Measurements from ENCODE around the gene SLC23A1. TPM values are rescaled to one million over a fixed set of nuclear protein-coding genes. Genes with fewer than 3 reads are reported as not detected.

Gene SLC23A1
- total RNA-seq, 1 experiment from 2014 or later, result not detected

GRCh38 chr5:139397921-139398320 is 14.8 kb upstream of the SLC23A1 start:
- TF ChIP-seq POLR2AphosphoS5 (IDR thresholded peaks at IDR 0.05; ENCODE audit: low read depth, low read length) (no peak), TCF7L2 (IDR thresholded peaks at IDR 0.05; ENCODE audit: low read depth, low read length) (no peak), SIN3A (IDR thresholded peaks at IDR 0.05; ENCODE audit: borderline replicate concordance, insufficient read depth, low read depth, low read length) (no peak), CTCF (IDR thresholded peaks at IDR 0.05) (no peak), REST (IDR thresholded peaks at IDR 0.05; ENCODE audit: insufficient read depth in 1 of 2, low read depth in 2 of 2, low read length in 1 of 2) (no peak)
- H3K4me3 ChIP-seq (ENCODE audit: low read depth in 2 of 2, low read length in 2 of 2), result no peak overlapping the region
- ATAC-seq, result no peak
- DNase-seq (ENCODE audit: low read depth, low spot score), result no peak
- TSS peak; percentile 43 for BruUV-seq (replicated peaks)
- ChIA-PET POLR2A (no interaction called here), CTCF (no interaction called here)
- H3K27ac ChIP-seq (ENCODE audit: low read length), result no peak overlapping the region
- in situ Hi-C loops (cut with HindIII; ENCODE audit: low pct_unique_long_range_greater_than_20kb, low sequenced_read_pairs), result no loop called here
- H3K9me3 ChIP-seq (ENCODE audit: control insufficient read depth, insufficient read depth, low read depth, low read length), result no peaks in the 10 kb centered on the region
- no peaks in the 10 kb centered on the region for H3K27me3 ChIP-seq (ENCODE audit: control insufficient read depth, insufficient read depth, low read length)
- no peaks in the 10 kb centered on the region for H3K36me3 ChIP-seq (ENCODE audit: control insufficient read depth, insufficient read depth, low read length)
- H3K4me1 ChIP-seq (ENCODE audit: control insufficient read depth, insufficient read depth, low read length), result peaks cover 14% of the 10 kb centered on the region
- intact Hi-C loops (cut with micrococcal nuclease; ENCODE audit: unreplicated experiment), result loop anchor here (10.0 kb wide), 1 partner anchor 113 kb away; no protein-coding TSS in a partner anchor

DNA sequence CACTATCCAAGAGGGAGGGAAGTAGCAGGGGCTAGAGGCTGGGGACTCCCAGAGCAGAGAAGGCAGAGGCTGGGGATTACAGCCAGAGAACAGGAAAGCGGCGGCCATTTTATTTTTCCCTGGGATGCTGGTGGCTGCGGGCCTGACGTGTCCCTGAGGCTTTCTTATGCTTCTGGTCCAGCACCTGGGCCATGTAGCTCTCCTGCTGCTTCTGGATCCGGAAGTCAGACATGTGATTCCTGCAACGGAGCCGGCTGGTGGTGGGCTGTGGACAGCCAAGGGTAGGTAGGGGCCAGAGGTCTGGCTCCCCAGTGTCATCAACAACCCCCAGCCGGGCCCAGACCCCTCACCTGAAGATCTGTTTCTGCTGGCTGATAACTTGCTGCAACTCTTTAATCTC is 13.6 kb upstream of the SLC23A1 start:
- Histone ChIP-seq H3K4me3 (ENCODE audit: low read depth in 2 of 2, low read length in 2 of 2) (no peak overlapping the region), H3K9me3 (ENCODE audit: control insufficient read depth, insufficient read depth, low read depth, low read length) (no peaks in the 10 kb centered on the region), H3K27me3 (ENCODE audit: control insufficient read depth, insufficient read depth, low read length) (no peaks in the 10 kb centered on the region), H3K36me3 (ENCODE audit: control insufficient read depth, insufficient read depth, low read length) (peaks cover 2% of the 10 kb centered on the region; the same call in 1 of the 2 replicates), H3K27ac (ENCODE audit: low read length) (no peak overlapping the region), H3K4me1 (ENCODE audit: control insufficient read depth, insufficient read depth, low read length) (peaks cover 14% of the 10 kb centered on the region)
- ATAC-seq (no peak), DNase-seq (ENCODE audit: low read depth, low spot score) (no peak)
- BruUV-seq (replicated peaks), result no TSS peak
- in situ Hi-C loops (cut with HindIII; ENCODE audit: low pct_unique_long_range_greater_than_20kb, low sequenced_read_pairs) (no loop called here), intact Hi-C loops (cut with micrococcal nuclease; ENCODE audit: unreplicated experiment) (loop anchor here (10.0 kb wide), 1 partner anchor 112 kb away; no protein-coding TSS in a partner anchor)
- CTCF ChIA-PET, result no interaction called here
- TF ChIP-seq TCF7L2 (IDR thresholded peaks at IDR 0.05; ENCODE audit: low read depth, low read length) (no peak), REST (IDR thresholded peaks at IDR 0.05; ENCODE audit: insufficient read depth in 1 of 2, low read depth in 2 of 2, low read length in 1 of 2) (no peak), SIN3A (IDR thresholded peaks at IDR 0.05; ENCODE audit: borderline replicate concordance, insufficient read depth, low read depth, low read length) (no peak), POLR2AphosphoS5 (IDR thresholded peaks at IDR 0.05; ENCODE audit: low read depth, low read length) (no peak), CTCF (IDR thresholded peaks at IDR 0.05) (no peak)
- POLR2A ChIA-PET, result interaction anchor here (0.5 to 0.6 kb wide), 2 partner anchors 9 to 103 kb away, joined by 4 to 5 read pairs; partner anchors contain the start of gene MATR3

Data from Panc1 (cell line).